ENCODE measurements around the gene HS3ST5. TPM values are rescaled to one million over a fixed set of nuclear protein-coding genes. Genes with fewer than 3 reads are reported as not detected.

Gene HS3ST5
- total RNA-seq, 1 experiment from 2014 or later = not detected

GRCh38 chr6:114158838-114159694 lies 183.8 kb downstream of the HS3ST5 start:
- TF ChIP-seq JUND (IDR thresholded peaks at IDR 0.05) (no peak), CTCF (IDR thresholded peaks at IDR 0.05 in 2 of 3, conservative IDR thresholded peaks at IDR 0.05 in 1 of 3; ENCODE audit: borderline replicate concordance in 1 of 3, insufficient read depth in 1 of 3, low read depth in 2 of 3, low read length in 2 of 3) (no peak), SIN3A (IDR thresholded peaks at IDR 0.05; ENCODE audit: low read depth) (no peak), ZFX (IDR thresholded peaks at IDR 0.05) (no peak), MAX (IDR thresholded peaks at IDR 0.05) (no peak), SP1 (IDR thresholded peaks at IDR 0.05; ENCODE audit: low read depth) (no peak), ATF3 (IDR thresholded peaks at IDR 0.05) (no peak), CBX3 (IDR thresholded peaks at IDR 0.05; ENCODE audit: low read depth) (no peak), POLR2A (IDR thresholded peaks at IDR 0.05; ENCODE audit: borderline replicate concordance, extremely low read depth, insufficient read depth, insufficient read length) (no peak), SRF (IDR thresholded peaks at IDR 0.05; ENCODE audit: low read depth) (no peak), TCF7L2 (IDR thresholded peaks at IDR 0.05; ENCODE audit: borderline replicate concordance, extremely low read depth, insufficient read depth, insufficient read length) (no peak), EZH2phosphoT487 (IDR thresholded peaks at IDR 0.05; ENCODE audit: borderline replicate concordance) (no peak), RAD21 (IDR thresholded peaks at IDR 0.05; ENCODE audit: low read depth) (no peak), EGR1 (IDR thresholded peaks at IDR 0.05; ENCODE audit: low read depth) (no peak), POLR2AphosphoS5 (IDR thresholded peaks at IDR 0.05; ENCODE audit: low read depth, low read length) (no peak), YY1 (IDR thresholded peaks at IDR 0.05; ENCODE audit: extremely low read depth, insufficient replicate concordance, low read depth, low read length) (no peak), CEBPB (IDR thresholded peaks at IDR 0.05; ENCODE audit: low read depth) (no peak), ZNF274 (IDR thresholded peaks at IDR 0.05; ENCODE audit: low read depth, low read length) (no peak), FOSL1 (IDR thresholded peaks at IDR 0.05; ENCODE audit: low read depth) (no peak)
- Histone ChIP-seq H3K27me3 (ENCODE audit: insufficient read depth, low read length) (peaks cover 74% of the 10 kb centered on the region), H4K20me1 (ENCODE audit: insufficient read depth) (peaks cover 6% of the 10 kb centered on the region; the same call in 1 of the 2 replicates), H3K4me3 (replicated peaks in 1 of 2; ENCODE audit: low read depth in 1 of 2, low read length in 2 of 2) (no peak overlapping the region), H3K27ac (ENCODE audit: low read depth, low read length) (no peak overlapping the region), H3K4me1 (ENCODE audit: control insufficient read depth in 1 of 2, insufficient read depth in 2 of 2, low read length in 2 of 2) (no peaks in the 10 kb centered on the region), H3K9ac (ENCODE audit: low read length) (no peak overlapping the region), H2AFZ (ENCODE audit: low read depth, low read length, poor library complexity, severe bottlenecking) (no peak overlapping the region), H3K79me2 (ENCODE audit: insufficient read depth, low read length) (no peaks in the 10 kb centered on the region), H3K9me3 (ENCODE audit: control insufficient read depth in 1 of 2, insufficient read depth in 1 of 2, low read depth in 1 of 2, low read length in 2 of 2) (no peaks in the 10 kb centered on the region), H3K36me3 (ENCODE audit: control insufficient read depth in 1 of 2, insufficient read depth in 2 of 2, low read length in 2 of 2) (no peaks in the 10 kb centered on the region), H3K9me2 (ENCODE audit: insufficient read depth) (no peaks in the 10 kb centered on the region), H3K4me2 (ENCODE audit: low read length) (no peak overlapping the region)
- no TSS peak for BruUV-seq (replicated peaks)
- no peak for ATAC-seq
- intact Hi-C loops (cut with micrococcal nuclease) = no loop called here
- POLR2A ChIA-PET = no interaction called here
- CTCF ChIA-PET = no interaction called here
- RAD21 ChIA-PET (ENCODE audit: low non-redundant PET in 1 of 2, low total read pairs in 2 of 2, uncharacterized antibody in 2 of 2, unreplicated experiment in 2 of 2) = no interaction called here
- DNase-seq (ENCODE audit: low read depth, low spot score) = no peak

All from HCT116 (cell line).